ENCODE measurements around the gene ZNF148.
"Not testable (repeated sequence)": the region's sequence is repeated elsewhere in the genome, so short reads cannot be mapped to it uniquely, and the experiment has no call there.

ZNF148 gene

GRCh38 chr3:125367403-125368230, 7.5 kb downstream of the ZNF148 start:
- DNase-seq, result no peak

- DNase-seq, result no peak
These were observed 9.0 kb downstream of the ZNF148 start for GRCh38 chr3:125366132-125366531.

GRCh38 chr3:125359700-125360099, 15.4 kb downstream of the ZNF148 start:
- DNase-seq, result no peak

- no peak for DNase-seq
These were observed 16.2 kb downstream of the ZNF148 start for GRCh38 chr3:125358923-125359322.

- DNase-seq, result no peak
These were observed 17.3 kb downstream of the ZNF148 start for GRCh38 chr3:125357837-125358236.

GRCh38 chr3:125357032-125357658, 18.0 kb downstream of the ZNF148 start:
- no peak for DNase-seq

GRCh38 chr3:125356140-125357026, 18.7 kb downstream of the ZNF148 start:
- DNase-seq, result no peak

- DNase-seq, result no peak
These were observed 21.5 kb downstream of the ZNF148 start for GRCh38 chr3:125353659-125354058.

GRCh38 chr3:125353128-125353527, 22.0 kb downstream of the ZNF148 start:
- no peak for DNase-seq

- DNase-seq, result no peak
These were observed 23.2 kb downstream of the ZNF148 start for GRCh38 chr3:125351814-125352456.

GRCh38 chr3:125351152-125351551, 24.0 kb downstream of the ZNF148 start:
- DNase-seq, result no peak

- no peak for DNase-seq
These were observed 24.5 kb downstream of the ZNF148 start for GRCh38 chr3:125350597-125350996.

GRCh38 chr3:125349556-125350165, 25.5 kb downstream of the ZNF148 start:
- no peak for DNase-seq

GRCh38 chr3:125349055-125349454, 26.1 kb downstream of the ZNF148 start:
- DNase-seq, result no peak

GRCh38 chr3:125343367-125343766, 31.8 kb downstream of the ZNF148 start:
- DNase-seq, result not testable (repeated sequence)

GRCh38 chr3:125340121-125340520, 35.0 kb downstream of the ZNF148 start:
- no peak for DNase-seq

GRCh38 chr3:125337506-125337905, 37.6 kb downstream of the ZNF148 start:
- no peak for DNase-seq

- no peak for DNase-seq
These were observed 40.2 kb downstream of the ZNF148 start for GRCh38 chr3:125334675-125335560.

GRCh38 chr3:125332504-125332903, 42.6 kb downstream of the ZNF148 start:
- no peak for DNase-seq

GRCh38 chr3:125331243-125331642, 43.9 kb downstream of the ZNF148 start:
- no peak for DNase-seq

GRCh38 chr3:125326957-125327356, 48.2 kb downstream of the ZNF148 start:
- no peak for DNase-seq

All from NCI-H2171 (cell line).